Ovary (tissue), 9 donors: Measurements from ENCODE around the gene SH3RF1. TPM values are rescaled to one million over a fixed set of nuclear protein-coding genes. Genes with fewer than 3 reads are reported as not detected.

Experiments
- DNase-seq, 5 donors: peaks; one replicate each; pipeline ENCODE4 v3.0.0-alpha.2; 2019 to 2020
- H3K27ac ChIP-seq, 2 donors: fragments of 200-600 bp; one replicate each; pipeline versions ENCODE4 v1.5.1 to v1.8.0; 2019 to 2022
- H3K27me3 ChIP-seq: fragments of 200-600 bp; one replicate; pipeline ENCODE4 v1.8.0; 2022
- H3K36me3 ChIP-seq: fragments of 200-600 bp; sonication (generic); one replicate; pipeline ENCODE4 v1.5.1; 2019
- H3K4me1 ChIP-seq: one replicate; pipeline ENCODE4 v1.8.1; 2013; ENCODE audit warnings: mild to moderate bottlenecking, moderate library complexity; ENCODE audit not compliant: insufficient read depth
- H3K4me3 ChIP-seq: fragments of 200-600 bp; sonication (generic); one replicate; pipeline ENCODE4 v1.5.1; 2017
- H3K9me3 ChIP-seq, 2 donors: fragments of 200-600 bp in 1 of 2; sonication (generic) in 1 of 2; one replicate each; pipeline versions ENCODE4 v1.5.1 to v1.8.1; 2013 to 2019; ENCODE audit warnings: mild to moderate bottlenecking in 1 of 2, moderate library complexity in 1 of 2
- CTCF ChIP-seq, 3 donors: fragments of 450-650 bp in 2 of 3; fragments of 200-600 bp in 1 of 3; IDR thresholded peaks; one replicate each; pipeline versions ENCODE4 v1.5.1 to v1.8.0; 2016 to 2022; ENCODE audit warnings: antibody characterized with exemption in 3 of 3, mild to moderate bottlenecking in 1 of 3
- EP300 ChIP-seq: sonication (generic); formaldehyde crosslinking; IDR thresholded peaks from one replicate; pipeline ENCODE4 v1.6.1; 2017; ENCODE audit warnings: antibody characterized with exemption
- POLR2A ChIP-seq: fragments of 450-650 bp; IDR thresholded peaks from one replicate; pipeline ENCODE4 v1.6.1; 2017; ENCODE audit warnings: antibody characterized with exemption, mild to moderate bottlenecking, moderate library complexity
- WGBS, 3 donors: extraction: QIAGEN DNeasy Blood & Tissue Kit in 1 of 3; methylation state at CpG; one replicate each; pipeline versions ENCODE4 v1.1.5 to v1.1.7; 2013 to 2017; 5-methylcytosine and 5-hydroxymethylcytosine counted together
- intact Hi-C, 4 donors: fragments of 100-400 bp; cut with DNase I; formaldehyde crosslinking; loops; one replicate each; pipeline versions ENCODE4 v1.11.0 to v1.15.1; 2022 to 2023
- polyA plus RNA-seq, 2 donors: library from polyadenylated mRNA; stranded (reverse); fragments of 200-250 nt in 1 of 2; fragments of 350-450 nt in 1 of 2; fragmentation: Illumina TruSeq in 1 of 2; extraction: RNeasy Lipid Tissue Mini Kit (QIAGEN cat#74804) in 1 of 2; gene quantifications; one replicate each; pipeline ENCODE4 v1.2.3, GENCODE V29; 2013 to 2014
- total RNA-seq, 7 donors: library from RNA; depleted of rRNA in 2 of 7; stranded (reverse); fragments of >200 nt in 2 of 7; fragmentation: NEBNext Ultra II Directional in 3 of 7; extraction: Animal tissue kit (Norgen Biotek cat#: 25700) in 3 of 7; gene quantifications; one replicate each; pipeline versions ENCODE4 v1.1.0 to v1.2.4, GENCODE V29; 2016 to 2023
- donor health status: DM: no; HTN: no; CAD: no; lungs with moderate emphysema.
- donor health status: DM: no; HTN: no; CAD: no.
- donor health status: Bipolar disorder and iron deficiency.
- donor health status: DM: yes; HTN: yes; CAD: no.
- donor health status: DM: no; HTN: no; CAD: no.
- donor health status: DM: yes; HTN: yes; CAD: no.

SH3RF1 gene
- total and polyA plus RNA-seq, 9 donors, result 8.2 to 32.6 (median 22.3) TPM

GRCh38 chr4:169252339-169253112, 18.2 kb downstream of the SH3RF1 start:
- H3K4me1 ChIP-seq, result peaks cover 17% of the 10 kb centered on the region
- WGBS, 3 donors, result 3 to 18% (median 15%) methylated on average over 4 of the region's 4 CpGs
- DNase-seq, result no peak
- no peaks in the 10 kb centered on the region for H3K27me3 ChIP-seq
- no peaks in the 10 kb centered on the region for H3K9me3 ChIP-seq
- TF ChIP-seq EP300 (no peak), POLR2A (no peak), CTCF (IDR thresholded peaks at IDR 0.05) (no peak)
- no peak overlapping the region for H3K4me3 ChIP-seq
- H3K36me3 ChIP-seq, result no peaks in the 10 kb centered on the region
- intact Hi-C loops, result no loop called here
- H3K27ac ChIP-seq, result peak overlapping the region in 1 of 2 donors; percentile 41

- TF ChIP-seq EP300, result no peak
- no peak for TF ChIP-seq POLR2A
- TF ChIP-seq CTCF (IDR thresholded peaks at IDR 0.05), result no peak
- H3K27ac ChIP-seq, result no peak overlapping the region
- DNase-seq, result no peak
- no peak overlapping the region for H3K4me3 ChIP-seq
- no peaks in the 10 kb centered on the region for H3K9me3 ChIP-seq
- intact Hi-C loops, result no loop called here
- H3K36me3 ChIP-seq, result no peaks in the 10 kb centered on the region
- 76 to 81% (median 80%) methylated on average over 13 of the region's 13 CpGs for WGBS, 3 donors
- H3K27me3 ChIP-seq, result no peaks in the 10 kb centered on the region
- peaks cover 11% of the 10 kb centered on the region for H3K4me1 ChIP-seq
Measured at GRCh38 chr4:169251291-169252235, 19.2 kb downstream of the SH3RF1 start.

GRCh38 chr4:169250796-169251195, 20.0 kb downstream of the SH3RF1 start:
- TF ChIP-seq POLR2A, result no peak
- 90 to 98% (median 97%) methylated on average over 1 of the region's 1 CpG for WGBS, 3 donors
- H3K27me3 ChIP-seq, result no peaks in the 10 kb centered on the region

GRCh38 chr4:169249999-169250398, 20.8 kb downstream of the SH3RF1 start:
- Histone ChIP-seq H3K27me3 (no peaks in the 10 kb centered on the region), H3K4me3 (no peak overlapping the region), H3K4me1 (peaks cover 7% of the 10 kb centered on the region), H3K36me3 (no peaks in the 10 kb centered on the region), H3K27ac (no peak overlapping the region), H3K9me3 (no peaks in the 10 kb centered on the region)
- no peak for DNase-seq
- TF ChIP-seq EP300 (no peak), POLR2A (no peak), CTCF (IDR thresholded peaks at IDR 0.05) (no peak)
- WGBS, 3 donors, result 66 to 70% (median 66%) methylated on average over 2 of the region's 2 CpGs
- intact Hi-C loops, result no loop called here

More at GRCh38 chr4:169250796-169251195, 20.0 kb downstream of the SH3RF1 start:
- Histone ChIP-seq H3K36me3 (no peaks in the 10 kb centered on the region), H3K27ac (no peak overlapping the region), H3K4me1 (peaks cover 10% of the 10 kb centered on the region), H3K4me3 (no peak overlapping the region), H3K9me3 (no peaks in the 10 kb centered on the region)
- no peak for DNase-seq
- intact Hi-C loops, result no loop called here
